GM12873 (cell line): Measurements from ENCODE around the gene NT5C1B.

Source experiments
- CTCF ChIP-seq: IDR thresholded peaks from 2 replicates; pipeline ENCODE4 v1.5.1; 2012; ENCODE audit warnings: low read depth, mild to moderate bottlenecking, moderate library complexity, low read length, control low read depth; ENCODE audit not compliant: insufficient read depth; ENCODE audit errors: missing control alignments

The NT5C1B gene

GRCh38 chr2:18611184-18611583, 21.8 kb upstream of the NT5C1B start:
- TF ChIP-seq CTCF = no peak

- no peak for TF ChIP-seq CTCF
Measured at GRCh38 chr2:18610651-18611050, 21.3 kb upstream of the NT5C1B start.

- TF ChIP-seq CTCF = no peak
Measured at GRCh38 chr2:18610090-18610489, 20.7 kb upstream of the NT5C1B start.

- TF ChIP-seq CTCF = no peak
Measured at GRCh38 chr2:18605115-18605514, 15.7 kb upstream of the NT5C1B start.

GRCh38 chr2:18604531-18604885, 15.1 kb upstream of the NT5C1B start:
- TF ChIP-seq CTCF = no peak

- no peak for TF ChIP-seq CTCF
Measured at GRCh38 chr2:18603854-18604530, 14.6 kb upstream of the NT5C1B start.

- no peak for TF ChIP-seq CTCF
Measured at GRCh38 chr2:18602298-18602697, 12.9 kb upstream of the NT5C1B start.
